Lower lobe of right lung (tissue), 2 donors: ENCODE results near the gene B4GAT1. TPM values are rescaled to one million over a fixed set of nuclear protein-coding genes. Genes with fewer than 3 reads are reported as not detected.

ENCODE experiments used
- ATAC-seq, 2 donors: fragments of 200-7000 bp; cut with Tn5 transposase; one replicate each; pipeline ENCODE4 v1.9.1; 2020 to 2022; ENCODE audit warnings: mild to moderate bottlenecking in 2 of 2, moderate library complexity in 2 of 2
- DNase-seq: peaks from one replicate; pipeline ENCODE4 v3.0.0-alpha.2; 2020
- H3K27ac ChIP-seq: fragments of 200-600 bp; one replicate; pipeline ENCODE4 v1.8.0; 2022
- H3K27me3 ChIP-seq: fragments of 200-600 bp; one replicate; pipeline ENCODE4 v1.8.0; 2022; ENCODE audit warnings: low read depth
- H3K36me3 ChIP-seq: fragments of 200-600 bp; one replicate; pipeline ENCODE4 v1.8.0; 2022; ENCODE audit warnings: mild to moderate bottlenecking
- H3K4me1 ChIP-seq: fragments of 200-600 bp; one replicate; pipeline ENCODE4 v1.8.0; 2022
- H3K4me3 ChIP-seq: fragments of 200-600 bp; one replicate; pipeline ENCODE4 v1.8.0; 2022; ENCODE audit warnings: mild to moderate bottlenecking
- H3K9me3 ChIP-seq: fragments of 200-600 bp; one replicate; pipeline ENCODE4 v1.8.0; 2022
- intact Hi-C: fragments of 100-400 bp; cut with DNase I; formaldehyde crosslinking; loops from one replicate; pipeline ENCODE4 v1.11.0; 2022
- total RNA-seq: library from RNA; stranded (reverse); fragmentation: NEBNext Ultra II Directional; extraction: Animal tissue kit (Norgen Biotek cat#: 25700); gene quantifications from one replicate; pipeline ENCODE4 v1.2.1, GENCODE V29; 2021
- TF ChIP-seq, protein P1 (sequence below): fragments of 200-600 bp; IDR thresholded peaks from one replicate; pipeline ENCODE4 v1.8.0; 2022; ENCODE audit warnings: antibody characterized with exemption, mild to moderate bottlenecking
- donor health status: DM: no; HTN: yes; CAD: no; lungs with severe emphysema.

The B4GAT1 gene
- total RNA-seq, 1 donor from 2014 or later = 22.6 TPM

DNA sequence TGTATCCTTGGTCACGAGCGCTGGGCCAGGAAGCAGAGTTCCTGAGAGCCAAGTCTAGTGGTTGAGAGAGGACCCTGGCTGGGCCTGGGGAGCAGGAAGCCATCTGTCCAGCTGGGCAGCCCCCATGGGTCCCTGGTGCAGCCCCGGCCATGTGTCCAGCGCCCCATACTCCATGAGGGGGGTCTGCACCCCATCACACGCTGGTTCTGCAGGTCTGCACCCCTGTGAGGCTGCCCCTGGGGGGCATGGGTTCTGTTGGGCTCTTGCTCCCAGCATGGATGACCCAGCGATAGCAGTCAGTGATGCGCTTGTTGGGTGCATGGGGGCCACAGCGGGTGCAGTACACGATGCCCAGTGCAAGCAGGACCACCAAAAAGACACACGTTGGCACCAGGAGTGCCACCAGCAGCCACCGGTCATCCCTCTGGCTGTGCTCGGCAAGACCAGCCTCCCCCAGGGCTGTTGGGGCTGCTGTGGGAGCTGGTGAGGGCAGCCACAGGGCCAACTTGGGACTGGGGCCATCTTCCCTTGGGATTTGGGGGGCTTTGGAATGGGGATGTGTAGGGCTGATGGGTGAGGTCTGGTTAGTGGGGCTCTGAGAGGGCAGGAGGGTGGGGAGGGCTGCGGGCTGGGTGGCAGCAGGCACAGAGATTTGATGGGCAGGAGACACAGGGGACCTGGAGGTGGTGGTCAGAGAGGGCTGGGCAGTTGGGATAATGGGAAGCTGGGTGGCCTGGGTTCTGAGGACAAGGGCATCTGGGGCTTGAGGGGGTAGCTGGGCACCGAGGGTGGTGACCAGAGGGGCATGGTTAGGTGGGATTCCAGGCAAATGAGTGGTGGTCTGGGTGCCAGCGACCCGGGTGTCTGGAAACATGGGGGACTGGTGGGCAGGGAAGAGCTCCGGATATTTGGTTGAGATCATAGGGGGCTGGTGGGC is 32.6 kb downstream of the B4GAT1 start:
- H3K27ac ChIP-seq = peak overlapping the region; percentile 88
- DNase-seq = no peak
- TF ChIP-seq, protein P1, sequence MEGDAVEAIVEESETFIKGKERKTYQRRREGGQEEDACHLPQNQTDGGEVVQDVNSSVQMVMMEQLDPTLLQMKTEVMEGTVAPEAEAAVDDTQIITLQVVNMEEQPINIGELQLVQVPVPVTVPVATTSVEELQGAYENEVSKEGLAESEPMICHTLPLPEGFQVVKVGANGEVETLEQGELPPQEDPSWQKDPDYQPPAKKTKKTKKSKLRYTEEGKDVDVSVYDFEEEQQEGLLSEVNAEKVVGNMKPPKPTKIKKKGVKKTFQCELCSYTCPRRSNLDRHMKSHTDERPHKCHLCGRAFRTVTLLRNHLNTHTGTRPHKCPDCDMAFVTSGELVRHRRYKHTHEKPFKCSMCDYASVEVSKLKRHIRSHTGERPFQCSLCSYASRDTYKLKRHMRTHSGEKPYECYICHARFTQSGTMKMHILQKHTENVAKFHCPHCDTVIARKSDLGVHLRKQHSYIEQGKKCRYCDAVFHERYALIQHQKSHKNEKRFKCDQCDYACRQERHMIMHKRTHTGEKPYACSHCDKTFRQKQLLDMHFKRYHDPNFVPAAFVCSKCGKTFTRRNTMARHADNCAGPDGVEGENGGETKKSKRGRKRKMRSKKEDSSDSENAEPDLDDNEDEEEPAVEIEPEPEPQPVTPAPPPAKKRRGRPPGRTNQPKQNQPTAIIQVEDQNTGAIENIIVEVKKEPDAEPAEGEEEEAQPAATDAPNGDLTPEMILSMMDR = no peak
- H3K4me1 ChIP-seq = peaks cover 44% of the 10 kb centered on the region
- intact Hi-C loops = no loop called here
- no peak for ATAC-seq
- H3K27me3 ChIP-seq = peaks cover 5% of the 10 kb centered on the region
- H3K4me3 ChIP-seq = peak overlapping the region; percentile 59
- no peaks in the 10 kb centered on the region for H3K9me3 ChIP-seq
- H3K36me3 ChIP-seq = no peaks in the 10 kb centered on the region

DNA sequence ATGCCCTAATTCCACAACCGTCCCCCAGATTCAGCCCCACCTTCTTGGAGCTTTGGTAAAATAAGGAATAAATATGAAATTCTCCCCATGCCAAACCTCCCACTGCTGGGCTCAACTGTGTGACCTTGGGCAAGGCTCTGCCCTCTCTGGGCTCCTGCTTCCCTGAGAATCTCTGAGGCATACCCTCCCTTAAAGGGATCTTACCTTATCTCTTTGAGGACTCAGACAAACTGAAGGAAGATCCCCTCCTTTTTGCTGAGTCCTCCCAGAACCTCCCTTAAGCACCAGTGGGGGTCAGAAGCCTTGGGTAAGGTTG is 33.3 kb downstream of the B4GAT1 start:
- intact Hi-C loops = no loop called here
- H3K4me3 ChIP-seq = peak overlapping the region; percentile 59
- DNase-seq (no peak), ATAC-seq (no peak)
- peaks cover 5% of the 10 kb centered on the region for H3K27me3 ChIP-seq
- H3K4me1 ChIP-seq = peaks cover 43% of the 10 kb centered on the region
- H3K9me3 ChIP-seq = no peaks in the 10 kb centered on the region
- peak overlapping the region; percentile 88 for H3K27ac ChIP-seq
- H3K36me3 ChIP-seq = no peaks in the 10 kb centered on the region
- TF ChIP-seq, protein P1 = no peak

DNA sequence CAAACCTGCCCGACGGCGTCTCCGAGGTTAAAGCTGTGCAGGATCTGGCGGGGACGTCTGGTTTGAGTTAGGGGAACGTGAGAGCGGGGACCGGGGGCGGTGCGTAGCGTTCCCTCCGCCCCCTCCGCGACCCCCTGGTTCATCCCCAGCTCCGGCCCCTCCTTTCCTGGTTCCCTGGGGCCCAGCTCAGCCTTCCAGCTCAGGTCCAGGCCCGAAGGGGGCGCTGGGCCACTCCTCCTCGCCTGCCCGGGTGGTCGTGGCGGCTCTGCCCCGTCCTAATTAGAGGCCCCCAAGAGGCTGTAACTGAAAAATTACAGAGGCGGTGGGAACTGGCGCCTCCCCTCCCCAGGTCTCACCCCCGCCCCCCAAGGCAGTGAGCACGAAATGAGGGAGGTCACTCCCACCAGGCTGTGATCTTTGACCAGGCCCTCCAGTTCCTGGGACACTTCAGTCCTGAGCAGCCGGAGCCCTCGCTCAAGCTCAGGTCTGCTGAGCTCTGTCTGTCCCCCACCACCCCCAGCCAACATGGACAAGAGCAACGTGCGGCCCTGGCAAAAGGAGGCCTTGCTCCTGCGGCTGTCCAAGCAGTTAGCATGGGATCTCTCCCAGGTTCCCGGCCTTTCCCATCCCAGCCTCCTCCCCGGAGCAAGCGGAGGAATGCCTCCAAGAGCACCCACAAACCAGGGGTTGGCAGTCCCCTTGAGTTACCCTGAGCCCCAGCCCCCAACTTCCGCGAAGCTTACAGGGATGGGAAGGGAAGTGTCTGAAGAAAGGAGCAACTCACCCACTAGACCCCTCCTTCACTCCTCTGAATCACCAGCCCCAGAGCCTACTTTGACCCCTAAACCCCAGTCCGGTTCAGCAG is 33.9 kb downstream of the B4GAT1 start:
- DNase-seq (peak; percentile 55), ATAC-seq (no peak)
- Histone ChIP-seq H3K4me3 (peak overlapping the region; percentile 59), H3K4me1 (peaks cover 37% of the 10 kb centered on the region), H3K27ac (peak overlapping the region; percentile 88), H3K36me3 (no peaks in the 10 kb centered on the region), H3K27me3 (peaks cover 5% of the 10 kb centered on the region), H3K9me3 (no peaks in the 10 kb centered on the region)
- intact Hi-C loops = no loop called here
- TF ChIP-seq, protein P1 = no peak

DNA sequence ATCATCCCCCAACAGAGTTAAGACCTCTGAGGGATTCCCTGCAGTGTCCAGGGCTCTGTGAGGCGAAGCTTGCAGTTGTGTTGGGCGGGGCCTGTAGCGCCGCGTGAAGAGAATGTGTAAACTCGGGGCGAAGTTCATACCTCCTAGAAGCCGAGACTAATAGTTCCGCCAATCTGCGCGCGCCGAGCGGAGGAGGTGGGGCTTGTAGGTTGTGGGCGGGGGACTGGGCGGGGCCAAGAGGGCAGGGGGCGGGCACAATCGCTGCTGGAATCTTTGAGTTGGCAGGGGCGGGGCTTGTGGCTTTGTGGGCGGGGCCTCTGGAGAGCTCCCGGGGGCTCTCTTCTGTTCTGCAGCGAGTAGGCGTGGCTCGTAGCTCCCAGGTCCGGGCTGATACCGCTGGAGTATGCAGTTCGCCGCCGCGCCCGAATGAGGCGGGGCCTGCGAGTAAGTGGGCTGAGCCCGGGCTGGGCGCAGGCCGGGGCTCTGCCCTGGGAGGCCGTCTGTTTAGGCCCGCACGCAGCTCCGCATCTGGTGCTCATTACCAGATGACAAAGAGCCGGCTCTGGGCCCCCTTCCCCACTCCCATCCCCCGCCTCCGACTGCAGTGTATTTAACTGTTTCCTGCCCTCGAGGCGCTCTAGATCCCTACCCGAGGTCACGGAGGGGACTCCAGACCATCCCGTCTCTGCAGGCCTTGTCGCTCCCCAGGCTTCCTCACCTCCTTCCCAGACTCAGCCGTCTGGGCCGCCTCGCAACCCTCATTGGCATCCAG is 34.7 kb downstream of the B4GAT1 start:
- ATAC-seq (peak; percentile 93 to 94), DNase-seq (peak; percentile 100)
- peak overlapping the region; percentile 88 for H3K27ac ChIP-seq
- intact Hi-C loops = no loop called here
- peak overlapping the region; percentile 59 for H3K4me3 ChIP-seq
- peaks cover 5% of the 10 kb centered on the region for H3K27me3 ChIP-seq
- H3K4me1 ChIP-seq = peaks cover 29% of the 10 kb centered on the region
- no peaks in the 10 kb centered on the region for H3K36me3 ChIP-seq
- TF ChIP-seq, protein P1 = no peak
- no peaks in the 10 kb centered on the region for H3K9me3 ChIP-seq

DNA sequence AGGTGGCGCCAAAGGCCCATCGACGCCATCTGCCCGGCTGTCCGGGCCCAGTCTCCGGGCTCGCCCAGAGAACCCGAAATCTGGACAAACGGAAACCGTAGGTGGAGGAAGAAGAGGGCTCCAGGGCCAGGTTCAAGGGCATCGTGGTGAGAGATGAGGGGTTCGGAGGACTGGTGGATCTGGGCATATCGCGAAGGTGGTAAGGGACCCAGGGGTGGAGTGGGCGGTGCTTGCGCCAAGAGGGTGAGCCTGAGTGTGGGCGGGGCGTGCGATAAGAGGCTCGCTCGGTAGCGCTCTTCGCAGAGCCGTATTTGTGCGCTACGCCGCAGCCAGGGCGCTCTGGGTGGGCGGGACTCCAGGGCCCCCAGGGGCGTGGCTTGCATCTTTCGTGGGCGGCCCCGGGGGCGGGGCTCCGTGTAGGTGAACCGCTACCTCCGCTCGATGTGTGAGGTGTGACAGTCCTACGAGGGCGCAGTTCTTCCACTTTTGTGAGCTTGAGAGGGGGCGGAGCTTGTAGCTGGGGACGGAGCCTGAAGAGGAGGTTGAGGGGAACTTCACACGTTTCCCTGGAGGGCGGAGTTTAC is 35.4 kb downstream of the B4GAT1 start:
- H3K4me3 ChIP-seq = peak overlapping the region; percentile 59
- peaks cover 5% of the 10 kb centered on the region for H3K27me3 ChIP-seq
- H3K27ac ChIP-seq = peak overlapping the region; percentile 81
- H3K9me3 ChIP-seq = no peaks in the 10 kb centered on the region
- intact Hi-C loops = no loop called here
- TF ChIP-seq, protein P1 = peak; percentile 90
- peak; percentile 87 to 89 for ATAC-seq
- DNase-seq = peak; percentile 96
- H3K4me1 ChIP-seq = peaks cover 22% of the 10 kb centered on the region
- no peaks in the 10 kb centered on the region for H3K36me3 ChIP-seq
